Measurements from ENCODE around the gene CNTD1. TPM values are rescaled to one million over a fixed set of nuclear protein-coding genes. Genes with fewer than 3 reads are reported as not detected.

Gene CNTD1
- total RNA-seq, 1 experiment from 2014 or later, result 0.13 TPM

DNA sequence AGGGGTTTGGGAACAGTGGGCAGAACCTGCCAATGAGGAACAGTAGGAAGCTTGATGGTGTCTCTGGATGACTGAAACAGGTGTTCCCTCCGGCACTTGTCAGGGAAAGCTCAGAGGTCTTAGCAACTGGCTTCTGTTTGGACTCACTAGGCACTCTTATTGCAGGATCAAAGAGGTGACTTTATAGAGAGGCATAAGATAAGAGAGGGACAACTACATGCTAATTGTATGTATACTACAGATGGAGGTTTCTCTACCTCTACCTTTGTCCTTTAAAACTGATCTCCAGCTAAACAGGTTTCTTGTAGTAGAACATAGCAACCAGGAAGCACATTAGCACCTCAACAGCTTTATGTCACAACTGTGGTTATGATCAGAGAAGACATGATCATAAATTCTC, 7.6 kb downstream of the CNTD1 start:
- peaks cover 10% of the 10 kb centered on the region for H3K4me1 ChIP-seq (ENCODE audit: control insufficient read depth, insufficient read depth, low read length)
- no peaks in the 10 kb centered on the region for H3K36me3 ChIP-seq (ENCODE audit: control insufficient read depth, insufficient read depth, low read length)
- CTCF ChIA-PET, result no interaction called here
- POLR2A ChIA-PET, result interaction anchor here (0.6 kb wide), 1 partner anchor 509 kb away, joined by 12 read pairs; no protein-coding TSS in a partner anchor
- in situ Hi-C loops (cut with HindIII; ENCODE audit: low pct_unique_long_range_greater_than_20kb, low sequenced_read_pairs) (no loop called here), intact Hi-C loops (cut with micrococcal nuclease; ENCODE audit: unreplicated experiment) (no loop called here)
- TF ChIP-seq SIN3A (IDR thresholded peaks at IDR 0.05; ENCODE audit: borderline replicate concordance, insufficient read depth, low read depth, low read length) (no peak), TCF7L2 (IDR thresholded peaks at IDR 0.05; ENCODE audit: low read depth, low read length) (no peak), CTCF (IDR thresholded peaks at IDR 0.05) (no peak), POLR2AphosphoS5 (IDR thresholded peaks at IDR 0.05; ENCODE audit: low read depth, low read length) (no peak), REST (IDR thresholded peaks at IDR 0.05; ENCODE audit: insufficient read depth in 1 of 2, low read depth in 2 of 2, low read length in 1 of 2) (no peak)
- no TSS peak for BruUV-seq (replicated peaks)
- no peaks in the 10 kb centered on the region for H3K9me3 ChIP-seq (ENCODE audit: control insufficient read depth, insufficient read depth, low read depth, low read length)
- ATAC-seq (no peak), DNase-seq (ENCODE audit: low read depth, low spot score) (no peak)
- no peak overlapping the region for H3K27ac ChIP-seq (ENCODE audit: low read length)
- H3K27me3 ChIP-seq (ENCODE audit: control insufficient read depth, insufficient read depth, low read length), result no peaks in the 10 kb centered on the region
- H3K4me3 ChIP-seq (ENCODE audit: low read depth in 2 of 2, low read length in 2 of 2), result no peak overlapping the region

GRCh38 chr17:42809250-42809649, 10.6 kb downstream of the CNTD1 start:
- peaks cover 3% of the 10 kb centered on the region; the same call in 1 of the 2 replicates for H3K36me3 ChIP-seq (ENCODE audit: control insufficient read depth, insufficient read depth, low read length)
- no peak for DNase-seq (ENCODE audit: low read depth, low spot score)
- BruUV-seq (replicated peaks), result no TSS peak

More at GRCh38 chr17:42809250-42809649, 10.6 kb downstream of the CNTD1 start:
- ChIA-PET POLR2A (interaction anchor here (0.6 kb wide), 1 partner anchor 174 kb away, joined by 7 read pairs; no protein-coding TSS in a partner anchor), CTCF (no interaction called here)
- H3K4me3 ChIP-seq (ENCODE audit: low read depth in 2 of 2, low read length in 2 of 2), result no peak overlapping the region
- ATAC-seq, result no peak
- H3K9me3 ChIP-seq (ENCODE audit: control insufficient read depth, insufficient read depth, low read depth, low read length), result no peaks in the 10 kb centered on the region
- in situ Hi-C loops (cut with HindIII; ENCODE audit: low pct_unique_long_range_greater_than_20kb, low sequenced_read_pairs) (no loop called here), intact Hi-C loops (cut with micrococcal nuclease; ENCODE audit: unreplicated experiment) (no loop called here)
- H3K27ac ChIP-seq (ENCODE audit: low read length), result no peak overlapping the region
- no peaks in the 10 kb centered on the region; the same call in 1 of the 2 replicates for H3K4me1 ChIP-seq (ENCODE audit: control insufficient read depth, insufficient read depth, low read length)
- TF ChIP-seq TCF7L2 (IDR thresholded peaks at IDR 0.05; ENCODE audit: low read depth, low read length) (no peak), SIN3A (IDR thresholded peaks at IDR 0.05; ENCODE audit: borderline replicate concordance, insufficient read depth, low read depth, low read length) (no peak), POLR2AphosphoS5 (IDR thresholded peaks at IDR 0.05; ENCODE audit: low read depth, low read length) (no peak), CTCF (IDR thresholded peaks at IDR 0.05) (no peak), REST (IDR thresholded peaks at IDR 0.05; ENCODE audit: insufficient read depth in 1 of 2, low read depth in 2 of 2, low read length in 1 of 2) (no peak)
- H3K27me3 ChIP-seq (ENCODE audit: control insufficient read depth, insufficient read depth, low read length), result no peaks in the 10 kb centered on the region
